Common myeloid progenitor, CD34-positive (primary cell): ENCODE data around the gene TRAF3.

Experiments
- CTCF ChIA-PET: fragments of 350-600 bp; sonication (Branson Sonifier 250); formaldehyde crosslinking; loops from one replicate; lab custom pipeline; 2021; ENCODE audit warnings: antibody characterized with exemption; lab: Charles Lee
- POLR2A ChIA-PET: fragments of 350-600 bp; sonication (Branson Sonifier 250); formaldehyde crosslinking; loops from one replicate; lab custom pipeline; 2021; ENCODE audit warnings: antibody characterized with exemption; lab: Charles Lee
- DNase-seq, 3 donors: peaks; one replicate each; pipeline versions ENCODE4 v3.0.0 to v3.0.0-alpha.2; 2013
- H3K27ac ChIP-seq, 2 experiments: 1 replicate in 1 of 2; 2 replicates in 1 of 2; pipeline ENCODE4 v1.7.0; 2013; ENCODE audit warnings: inconsistent platforms in 2 of 2, low read length in 2 of 2, mild to moderate bottlenecking in 2 of 2, low read depth in 1 of 2, moderate library complexity in 1 of 2; ENCODE audit not compliant: severe bottlenecking in 2 of 2, insufficient read depth in 1 of 2, poor library complexity in 1 of 2
- H3K27me3 ChIP-seq, 5 experiments: replicated peaks in 2 of 5; 1 replicate in 3 of 5; 2 replicates in 2 of 5; pipeline versions ENCODE4 v1.6.1 to v1.7.0; 2013; ENCODE audit warnings: low read length in 4 of 5, mild to moderate bottlenecking in 2 of 5, moderate library complexity in 2 of 5, inconsistent platforms in 1 of 5; ENCODE audit not compliant: insufficient read depth in 5 of 5, control insufficient read depth in 4 of 5
- H3K36me3 ChIP-seq, 4 experiments: 1 replicate in 2 of 4; 2 replicates in 2 of 4; pipeline versions ENCODE4 v1.6.1 to v1.7.0; 2013; ENCODE audit warnings: low read length in 3 of 4, control low read depth in 1 of 4, mild to moderate bottlenecking in 1 of 4; ENCODE audit not compliant: control insufficient read depth in 4 of 4, insufficient read depth in 4 of 4
- H3K4me1 ChIP-seq, 4 experiments: 1 replicate in 3 of 4; 2 replicates in 1 of 4; pipeline versions ENCODE4 v1.6.1 to v1.7.1; 2013; ENCODE audit warnings: low read length in 3 of 4, mild to moderate bottlenecking in 3 of 4, control low read depth in 1 of 4, inconsistent platforms in 1 of 4, moderate library complexity in 1 of 4; ENCODE audit not compliant: control insufficient read depth in 4 of 4, insufficient read depth in 4 of 4; ENCODE audit errors: control extremely low read depth in 1 of 4
- H3K4me3 ChIP-seq, 7 experiments: 1 replicate in 4 of 7; 2 replicates in 3 of 7; pipeline versions ENCODE4 v1.5.1 to v1.7.0; 2013; ENCODE audit warnings: mild to moderate bottlenecking in 7 of 7, low read length in 6 of 7, moderate library complexity in 6 of 7, inconsistent platforms in 2 of 7, low read depth in 2 of 7, control low read depth in 1 of 7; ENCODE audit not compliant: insufficient read depth in 4 of 7, control insufficient read depth in 1 of 7; ENCODE audit errors: extremely low read depth in 1 of 7
- H3K9me3 ChIP-seq, 5 experiments: 1 replicate in 4 of 5; 2 replicates in 1 of 5; pipeline versions ENCODE4 v1.6.1 to v1.7.1; 2013; ENCODE audit warnings: low read length in 4 of 5, mild to moderate bottlenecking in 2 of 5, inconsistent platforms in 1 of 5, low read depth in 1 of 5, moderate library complexity in 1 of 5; ENCODE audit not compliant: control insufficient read depth in 4 of 5, insufficient read depth in 2 of 5; ENCODE audit errors: control extremely low read depth in 1 of 5
- WGBS: methylation state at CpG from one replicate; pipeline ENCODE4 v1.1.5; 2013; ENCODE audit not compliant: insufficient coverage; 5-methylcytosine and 5-hydroxymethylcytosine counted together

Gene TRAF3

GRCh38 chr14:102915292-102916110 lies 138.3 kb downstream of the TRAF3 start:
- Histone ChIP-seq H3K4me1 (peaks cover 0 to 11% (median 2%) of the 10 kb centered on the region in 4 experiments), H3K27ac (no peak overlapping the region), H3K9me3 (peaks cover 0 to 3% (median 0%) of the 10 kb centered on the region in 5 experiments), H3K27me3 (peaks cover 0 to 7% (median 0%) of the 10 kb centered on the region in 5 experiments), H3K4me3 (no peak overlapping the region), H3K36me3 (peaks cover 0 to 4% (median 0%) of the 10 kb centered on the region in 4 experiments)
- ChIA-PET POLR2A (interaction anchor here (0.6 kb wide), 1 partner anchor 41 kb away, joined by 4 read pairs; no protein-coding TSS in a partner anchor), CTCF (interaction anchor here (0.9 to 1.6 kb wide), 4 partner anchors 22 to 221 kb away, joined by 3 to 5 read pairs (median 4); no protein-coding TSS in a partner anchor)
- 92% methylated on average over 13 of the region's 19 CpGs for WGBS
- DNase-seq = no peak

GRCh38 chr14:102916347-102917055 lies 139.3 kb downstream of the TRAF3 start:
- POLR2A ChIA-PET = interaction anchor here (0.5 to 0.6 kb wide), 2 partner anchors 42 to 71 kb away, joined by 3 to 4 read pairs; no protein-coding TSS in a partner anchor
- no peak for DNase-seq
- no peak overlapping the region for H3K27ac ChIP-seq
- 97% methylated on average over 18 of the region's 18 CpGs for WGBS
- no peak overlapping the region for H3K4me3 ChIP-seq
- peaks cover 0 to 4% (median 0%) of the 10 kb centered on the region in 4 experiments for H3K36me3 ChIP-seq
- H3K9me3 ChIP-seq = peaks cover 0 to 9% (median 4%) of the 10 kb centered on the region in 5 experiments
- CTCF ChIA-PET = interaction anchor here (1.2 to 2.8 kb wide), 5 partner anchors 11 to 222 kb away, joined by 3 to 23 read pairs (median 5); no protein-coding TSS in a partner anchor
- H3K4me1 ChIP-seq = peaks cover 0 to 11% (median 2%) of the 10 kb centered on the region in 4 experiments
- peaks cover 0 to 16% (median 2%) of the 10 kb centered on the region in 5 experiments for H3K27me3 ChIP-seq

- Histone ChIP-seq H3K9me3 (peaks cover 0 to 9% (median 4%) of the 10 kb centered on the region in 5 experiments), H3K36me3 (peaks cover 0 to 2% (median 0%) of the 10 kb centered on the region in 4 experiments), H3K4me1 (peaks cover 0 to 11% (median 2%) of the 10 kb centered on the region in 4 experiments), H3K27me3 (peaks cover under 1 to 20% (median 3%) of the 10 kb centered on the region in 5 experiments), H3K4me3 (no peak overlapping the region), H3K27ac (no peak overlapping the region)
- ChIA-PET POLR2A (no interaction called here), CTCF (interaction anchor here (1.2 to 2.8 kb wide), 4 partner anchors 12 to 223 kb away, joined by 3 to 23 read pairs (median 8); no protein-coding TSS in a partner anchor)
- DNase-seq = peak in 1 of 3 donors; percentile 9
- 92% methylated on average over 6 of the region's 6 CpGs for WGBS
Observed at GRCh38 chr14:102917056-102917385, 139.8 kb downstream of the TRAF3 start.

- Histone ChIP-seq H3K4me1 (peaks cover 0 to 13% (median 4%) of the 10 kb centered on the region in 4 experiments), H3K36me3 (no peaks in the 10 kb centered on the region), H3K27me3 (peaks cover 5 to 27% (median 9%) of the 10 kb centered on the region in 5 experiments), H3K27ac (no peak overlapping the region), H3K9me3 (peaks cover 0 to 11% (median 4%) of the 10 kb centered on the region in 5 experiments), H3K4me3 (no peak overlapping the region)
- ChIA-PET POLR2A (no interaction called here), CTCF (interaction anchor here (1.0 to 2.8 kb wide), 5 partner anchors 12 to 223 kb away, joined by 3 to 23 read pairs (median 3); no protein-coding TSS in a partner anchor)
- peak; percentile 40 to 66 (median 63) for DNase-seq
- 65% methylated on average over 10 of the region's 12 CpGs for WGBS
Observed at GRCh38 chr14:102917469-102918211, 140.4 kb downstream of the TRAF3 start.

- ChIA-PET POLR2A (no interaction called here), CTCF (interaction anchor here (1.0 to 2.8 kb wide), 3 partner anchors 17 to 224 kb away, joined by 3 to 23 read pairs (median 13); no protein-coding TSS in a partner anchor)
- H3K27ac ChIP-seq = no peak overlapping the region
- peaks cover 0 to 11% (median 4%) of the 10 kb centered on the region in 5 experiments for H3K9me3 ChIP-seq
- peaks cover 0 to 19% (median 11%) of the 10 kb centered on the region in 4 experiments for H3K4me1 ChIP-seq
- H3K36me3 ChIP-seq = no peaks in the 10 kb centered on the region
- H3K27me3 ChIP-seq = peaks cover 6 to 35% (median 17%) of the 10 kb centered on the region in 5 experiments
- 58% methylated on average over 2 of the region's 2 CpGs for WGBS
- no peak for DNase-seq
- no peak overlapping the region for H3K4me3 ChIP-seq
Observed at GRCh38 chr14:102918438-102918837, 141.2 kb downstream of the TRAF3 start.

- ChIA-PET CTCF (no interaction called here), POLR2A (no interaction called here)
- H3K9me3 ChIP-seq = peaks cover 0 to 11% (median 4%) of the 10 kb centered on the region in 5 experiments
- H3K36me3 ChIP-seq = no peaks in the 10 kb centered on the region
- no peak overlapping the region for H3K27ac ChIP-seq
- H3K4me3 ChIP-seq = no peak overlapping the region
- 93% methylated on average over 5 of the region's 5 CpGs for WGBS
- no peak for DNase-seq
- H3K27me3 ChIP-seq = peaks cover 6 to 55% (median 36%) of the 10 kb centered on the region in 5 experiments
- H3K4me1 ChIP-seq = peaks cover 0 to 16% (median 13%) of the 10 kb centered on the region in 4 experiments
Observed at GRCh38 chr14:102920273-102920997, 143.2 kb downstream of the TRAF3 start.
